NCI-H128 (cell line): ENCODE data around the gene PPDPF.
A peak's percentile ranks its signal among the peaks of the same experiment; 100 is the strongest.
"Not testable (repeated sequence)": the region's sequence is repeated elsewhere in the genome, so short reads cannot be mapped to it uniquely, and the experiment has no call there.

Experiments
- DNase-seq: peaks from one replicate; lab custom pipeline; 2025; ENCODE audit not compliant: unreplicated experiment; lab: John Stamatoyannopoulos, UW

Gene PPDPF

GRCh38 chr20:63499338-63499969 lies 21.1 kb upstream of the PPDPF start:
- no peak for DNase-seq

DNA sequence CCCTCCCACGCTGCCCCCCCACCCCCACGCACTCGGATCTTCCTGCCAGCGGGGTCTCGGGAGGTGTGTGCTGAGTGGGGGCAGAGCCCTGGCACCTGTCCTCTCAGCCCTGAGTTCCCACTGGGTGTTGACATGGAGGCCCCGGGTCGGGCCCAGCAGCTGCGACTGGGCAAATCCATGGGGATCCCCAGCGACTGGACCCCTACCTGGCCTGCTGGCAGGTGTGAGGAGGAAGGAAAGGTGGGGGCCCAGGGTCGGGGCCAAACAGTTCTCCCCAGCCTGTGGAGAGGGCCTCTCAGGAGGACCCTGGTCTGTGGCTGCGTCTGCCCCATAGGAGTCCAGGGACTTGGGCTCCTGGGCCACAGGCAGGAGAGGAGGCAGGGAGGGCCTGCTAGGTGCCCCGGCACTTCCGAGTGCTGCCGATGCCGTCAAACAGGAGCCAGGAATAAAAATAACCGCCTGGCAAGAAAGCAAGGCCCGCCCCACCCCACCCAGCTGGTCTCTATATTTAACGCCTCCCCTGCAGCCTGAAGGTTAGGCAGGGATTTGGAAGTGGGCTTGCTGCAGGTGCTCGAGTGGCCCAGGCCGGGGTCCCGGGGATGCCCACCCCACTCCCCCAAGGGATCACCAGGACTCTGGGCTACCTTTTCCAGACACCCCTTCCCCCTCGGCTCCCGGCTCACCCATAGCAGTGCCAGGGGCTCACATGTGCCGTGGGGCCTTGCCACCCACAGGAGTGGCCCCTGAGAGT lies 20.2 kb upstream of the PPDPF start:
- no peak for DNase-seq

DNA sequence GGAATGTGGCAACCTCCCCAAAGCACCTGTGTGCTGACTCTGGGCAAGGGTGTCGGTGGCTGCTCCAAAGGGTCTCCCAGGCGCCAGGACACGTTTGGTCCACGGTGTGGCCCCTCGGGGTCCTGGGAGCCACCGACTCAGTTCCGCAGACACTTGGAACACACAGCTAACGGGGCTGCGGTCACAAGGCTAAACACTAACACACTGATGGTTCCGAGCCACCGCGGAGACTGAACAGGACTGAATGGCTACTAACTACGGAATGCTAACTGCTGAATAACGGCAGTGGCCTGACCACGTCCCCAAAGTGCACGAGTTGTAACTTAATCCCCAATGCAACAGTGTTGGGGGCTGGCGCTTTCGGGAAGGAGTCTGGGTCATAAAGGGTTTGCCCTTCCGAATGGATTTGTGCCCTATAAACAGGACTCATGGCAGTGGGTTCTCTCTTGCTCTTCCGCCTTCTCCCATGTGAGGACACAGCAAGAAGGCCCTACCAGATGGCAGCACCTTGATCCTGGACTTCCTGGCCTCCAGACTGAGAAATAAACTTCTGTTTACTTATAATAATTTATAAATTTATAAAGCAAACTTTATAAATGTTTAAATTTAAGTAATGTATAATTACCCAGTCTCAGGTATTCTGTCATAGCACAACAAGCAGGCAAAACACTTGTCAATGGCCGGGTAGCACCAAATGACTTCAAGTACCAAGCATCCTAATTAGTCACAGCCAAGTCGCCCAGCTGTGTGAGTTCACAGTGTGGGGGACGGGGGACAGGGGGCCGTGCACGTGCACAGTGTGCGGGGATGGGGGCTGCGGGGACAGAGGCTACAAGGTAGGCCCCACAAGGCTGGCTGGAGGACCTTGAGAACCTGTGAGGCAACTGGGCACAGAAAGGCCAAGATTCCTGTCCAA lies 19.4 kb upstream of the PPDPF start:
- no peak for DNase-seq

- peak; percentile 85 for DNase-seq
Measured at GRCh38 chr20:63501818-63502670, 18.5 kb upstream of the PPDPF start.

DNA sequence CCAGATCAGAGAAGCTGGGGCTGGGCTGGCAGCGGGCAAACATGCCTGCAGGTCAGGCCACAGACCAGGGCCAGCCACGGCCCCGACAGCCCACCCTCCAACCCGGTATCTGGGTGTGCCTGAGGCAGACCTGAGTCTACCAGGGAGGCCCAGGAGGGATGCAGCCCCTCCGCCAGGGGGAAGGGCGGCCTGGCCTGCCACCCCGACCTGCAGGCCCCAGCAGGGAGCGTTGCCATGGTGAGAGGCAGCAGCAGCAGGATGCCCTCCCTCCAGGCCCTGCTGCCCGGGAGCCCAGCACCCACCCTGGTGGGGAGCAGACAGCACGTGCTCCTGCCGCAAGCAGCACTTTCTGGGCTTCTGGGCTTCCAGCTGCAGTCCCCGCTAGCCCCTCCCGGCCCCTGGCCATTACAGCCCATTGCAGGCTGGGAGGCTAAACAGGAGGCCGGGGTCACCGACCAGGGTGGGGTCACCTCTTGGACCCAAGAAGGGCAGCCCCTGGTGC lies 17.8 kb upstream of the PPDPF start:
- DNase-seq, result no peak

- DNase-seq, result no peak
Measured at GRCh38 chr20:63503524-63503923, 17.0 kb upstream of the PPDPF start.

GRCh38 chr20:63504642-63505041 lies 15.9 kb upstream of the PPDPF start:
- DNase-seq, result no peak

DNA sequence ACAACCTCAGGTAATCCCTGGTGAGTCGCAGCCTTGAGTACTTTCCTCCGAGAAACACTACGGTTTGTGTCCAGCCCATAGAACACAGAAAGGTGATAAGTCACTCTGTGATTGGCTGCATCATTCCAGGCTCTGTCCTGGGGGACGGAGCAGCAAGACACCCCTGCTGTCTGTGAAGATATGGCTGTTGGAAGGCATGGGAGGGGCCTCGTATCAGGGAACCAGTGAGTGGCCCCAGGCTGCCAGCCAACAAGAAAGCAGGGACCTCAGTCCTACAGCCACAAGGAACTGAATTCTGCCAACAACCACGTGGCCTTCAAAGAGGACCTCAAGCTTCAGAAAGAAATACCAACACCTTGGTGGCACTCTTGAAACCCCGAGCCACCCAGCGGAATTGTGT lies 15.3 kb upstream of the PPDPF start:
- DNase-seq, result no peak

- no peak for DNase-seq
Measured at GRCh38 chr20:63505723-63506122, 14.8 kb upstream of the PPDPF start.

DNA sequence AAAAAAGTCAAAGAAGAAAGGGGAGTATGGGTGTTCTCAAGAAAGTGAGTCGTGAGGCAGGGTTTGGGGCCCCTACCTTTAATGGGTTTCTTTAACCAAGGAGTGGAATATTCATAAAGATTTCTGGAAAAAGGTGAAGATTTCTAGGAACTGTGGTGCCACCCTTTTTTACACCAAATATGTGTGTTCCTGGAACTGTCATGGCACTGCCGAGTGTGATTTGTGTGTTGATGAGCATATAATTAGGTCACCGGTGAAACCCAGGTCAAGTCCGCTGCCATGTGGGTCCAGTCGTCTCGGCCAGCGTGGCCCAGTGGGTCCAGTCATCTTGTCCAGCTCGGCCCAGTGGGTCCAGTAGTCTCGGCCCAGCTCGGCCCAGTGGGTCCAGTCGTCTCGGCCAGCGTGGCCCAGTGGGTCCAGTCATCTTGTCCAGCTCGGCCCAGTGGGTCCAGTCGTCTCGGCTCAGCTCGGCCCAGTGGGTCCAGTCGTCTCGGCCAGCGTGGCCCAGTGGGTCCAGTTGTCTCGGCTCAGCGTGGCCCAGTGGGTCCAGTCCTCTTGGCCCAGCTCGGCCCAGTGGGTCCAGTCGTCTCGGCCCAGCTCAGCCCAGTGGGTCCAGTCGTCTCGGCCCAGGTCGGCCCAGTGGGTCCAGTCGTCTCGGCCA lies 13.4 kb upstream of the PPDPF start:
- DNase-seq, result no peak

DNA sequence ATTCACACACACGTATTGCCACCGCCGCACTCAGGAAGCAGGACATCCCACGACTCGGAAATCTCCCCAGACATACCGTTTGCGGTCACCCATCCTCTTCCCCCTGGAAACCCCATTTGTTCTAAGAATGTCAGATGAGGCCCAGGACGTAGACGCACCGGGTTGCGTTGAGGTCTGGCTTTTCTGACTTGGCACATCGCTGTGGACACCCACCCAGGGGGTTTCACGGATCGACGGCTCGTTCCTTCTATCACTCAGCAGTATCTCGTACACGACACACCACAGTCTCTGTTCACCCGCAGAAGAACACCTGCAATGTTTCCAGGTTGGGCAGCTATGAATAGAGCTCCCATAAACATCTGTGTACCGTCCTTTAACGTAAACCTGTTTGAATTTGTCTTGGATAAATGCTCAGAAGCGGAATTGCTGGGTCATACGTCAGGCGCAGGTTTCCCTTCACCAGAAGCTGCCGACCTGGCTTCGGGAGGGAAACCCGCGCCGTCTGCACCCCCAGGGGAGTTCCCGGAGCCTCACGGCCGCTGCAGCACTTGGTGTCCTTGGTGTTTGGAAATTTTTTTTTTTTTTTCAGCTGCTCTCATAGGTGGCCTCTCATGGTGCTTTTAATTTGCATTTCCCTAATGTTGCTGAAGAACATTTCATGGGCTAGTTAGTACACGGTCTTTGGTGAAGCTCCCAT lies 12.3 kb upstream of the PPDPF start:
- no peak for DNase-seq

DNA sequence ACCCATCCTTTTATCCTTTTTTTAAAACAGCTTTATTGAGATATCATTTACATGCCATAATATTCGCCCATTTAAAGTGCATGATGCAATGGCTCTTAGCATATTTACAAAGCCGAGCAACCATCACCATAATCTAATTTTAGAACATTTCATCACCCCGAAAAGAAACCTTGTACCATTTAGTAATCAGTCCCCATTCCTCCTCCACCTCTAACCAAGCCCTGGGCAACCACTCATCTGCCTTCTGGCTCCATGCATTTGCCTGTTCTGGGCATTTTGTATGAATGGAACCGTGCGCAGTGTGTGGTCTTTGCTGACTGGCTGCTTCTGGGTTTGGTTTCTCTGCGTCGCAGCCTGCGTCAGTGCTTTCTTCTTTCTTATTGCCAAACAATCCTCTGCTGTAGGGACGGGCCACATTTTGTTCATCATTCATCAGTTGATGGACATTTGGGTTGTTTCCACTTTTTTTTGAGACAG lies 11.4 kb upstream of the PPDPF start:
- DNase-seq, result no peak

GRCh38 chr20:63513207-63513606 lies 7.4 kb upstream of the PPDPF start:
- DNase-seq, result no peak

GRCh38 chr20:63514520-63514919 lies 6.0 kb upstream of the PPDPF start:
- DNase-seq, result not testable (repeated sequence)

DNA sequence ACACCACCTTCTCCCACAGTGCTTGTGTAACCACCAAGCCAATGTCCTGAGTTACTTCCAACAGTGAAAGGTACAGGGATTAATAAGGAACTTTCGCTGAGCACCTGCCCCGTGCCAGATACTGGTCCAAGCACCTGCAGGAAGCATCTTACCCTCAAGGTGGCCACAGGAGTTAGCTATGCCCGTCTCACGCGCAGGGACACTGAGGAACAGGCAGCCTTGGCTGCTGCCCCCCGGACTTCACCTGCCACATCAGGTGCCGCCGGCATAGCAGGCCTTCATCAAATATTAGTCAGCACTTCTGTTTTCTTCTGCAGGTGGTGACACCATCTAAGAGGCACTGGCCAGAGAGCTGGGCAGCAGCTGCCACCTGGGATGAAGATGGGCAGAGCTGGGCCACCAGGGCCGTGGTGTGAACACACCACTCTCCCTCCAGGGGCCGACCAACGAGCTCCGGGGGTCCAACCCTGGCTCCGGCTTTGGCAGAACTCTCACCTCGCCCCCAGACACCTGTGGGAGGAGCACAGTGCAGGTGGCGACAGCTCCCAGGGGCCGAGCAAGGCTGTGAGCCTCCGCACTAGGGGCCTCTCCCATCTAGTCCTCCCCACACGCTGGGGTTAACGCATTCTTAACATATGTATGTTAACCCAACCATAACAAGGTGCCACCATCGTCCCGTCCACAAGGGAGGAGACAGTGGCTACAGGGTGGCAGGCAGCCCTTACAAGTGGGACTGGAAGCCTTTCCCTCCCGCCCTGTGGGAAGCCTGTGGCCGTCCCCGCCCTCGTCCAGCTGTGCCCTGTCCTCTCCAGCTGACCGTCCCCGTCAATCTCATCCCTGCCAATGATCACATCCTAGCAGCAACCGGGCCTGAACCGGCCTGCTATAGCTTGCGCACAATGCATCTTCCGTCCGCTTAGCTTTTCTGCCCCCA lies 2.9 kb upstream of the PPDPF start:
- DNase-seq, result no peak

DNA sequence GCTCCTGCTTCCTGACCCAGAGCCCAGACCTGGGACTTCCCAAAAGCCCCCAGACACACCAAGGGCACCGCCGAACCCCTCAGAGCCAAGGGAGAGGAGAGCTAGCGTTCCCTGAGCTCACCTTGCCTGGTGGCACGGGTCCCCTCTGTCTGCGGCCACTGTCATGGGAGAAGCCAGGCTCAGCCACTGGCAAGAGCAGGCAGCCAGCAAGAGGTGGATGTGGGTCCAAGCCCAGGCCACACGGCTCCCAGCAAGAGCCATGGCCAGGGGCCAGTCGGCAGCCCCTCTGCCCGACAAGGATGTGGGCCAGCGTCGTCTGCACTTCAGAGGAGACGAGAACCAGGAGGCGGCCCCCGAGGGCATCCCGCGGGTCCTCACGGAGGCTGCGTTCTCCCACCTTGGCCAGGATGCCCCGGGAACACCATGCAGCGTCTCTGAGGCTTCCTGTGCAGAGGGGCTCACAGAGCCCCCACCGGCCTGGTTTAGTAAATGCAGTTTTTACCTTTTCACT lies 2.2 kb upstream of the PPDPF start:
- DNase-seq, result no peak

DNA sequence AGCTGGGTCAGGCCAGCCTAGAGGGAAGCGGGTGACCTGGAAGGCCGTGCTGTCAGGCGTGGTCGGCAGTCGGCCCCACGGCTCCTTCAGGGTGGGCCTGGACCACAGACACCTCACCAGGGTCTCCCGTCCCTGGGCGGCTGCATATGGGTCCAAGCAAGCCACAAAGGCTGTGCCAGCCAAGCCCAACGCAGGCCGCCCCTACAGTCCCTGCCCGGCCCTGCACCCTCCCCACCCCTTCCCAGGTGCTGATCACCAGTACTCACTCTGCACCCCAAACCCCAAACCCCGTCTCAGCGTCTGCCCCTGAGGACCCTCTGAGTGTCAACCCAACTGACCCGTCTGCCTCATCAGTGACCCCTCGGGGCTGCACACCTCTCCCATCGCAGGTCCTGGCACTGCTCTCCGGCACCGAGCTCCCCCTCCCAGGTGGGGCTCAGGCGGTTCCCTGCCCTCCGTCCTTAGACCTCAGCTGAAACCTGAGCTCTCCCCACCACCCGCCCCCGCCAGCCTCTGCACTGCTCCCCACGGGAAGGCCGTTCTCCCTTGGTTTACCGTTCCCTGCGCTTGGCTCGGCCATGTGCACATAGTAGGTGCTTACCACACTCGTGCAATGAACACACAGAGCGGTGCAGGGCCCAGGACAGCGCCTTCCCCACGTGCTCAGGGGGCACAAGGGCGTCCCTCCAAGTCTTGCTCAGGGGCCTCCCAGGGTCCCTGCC lies 1.5 kb upstream of the PPDPF start:
- DNase-seq, result no peak
